ENCODE measurements around the gene CCDC183.
"Not testable (repeated sequence)": the region's sequence is repeated elsewhere in the genome, so short reads cannot be mapped to it uniquely, and the experiment has no call there.

Gene CCDC183

GRCh38 chr9:136799079-136799853, 3.1 kb downstream of the CCDC183 start:
- no peak for DNase-seq (ENCODE audit: low read depth)
- TF ChIP-seq CTCF (conservative IDR thresholded peaks at IDR 0.05; ENCODE audit: low read depth, low read length) = no peak
- H3K4me3 ChIP-seq (ENCODE audit: low read depth, low read length) = no peak overlapping the region

- H3K4me3 ChIP-seq (ENCODE audit: low read depth, low read length) = no peak overlapping the region
- no peak for TF ChIP-seq CTCF (conservative IDR thresholded peaks at IDR 0.05; ENCODE audit: low read depth, low read length)
- DNase-seq (ENCODE audit: low read depth) = peak; percentile 62
Observed at GRCh38 chr9:136799854-136800657, 3.9 kb downstream of the CCDC183 start.

GRCh38 chr9:136802321-136802720, 6.2 kb downstream of the CCDC183 start:
- no peak for DNase-seq (ENCODE audit: low read depth)
- H3K4me3 ChIP-seq (ENCODE audit: low read depth, low read length) = no peak overlapping the region
- no peak for TF ChIP-seq CTCF (conservative IDR thresholded peaks at IDR 0.05; ENCODE audit: low read depth, low read length)

- not testable (repeated sequence) for H3K4me3 ChIP-seq (ENCODE audit: low read depth, low read length); DNase-seq (ENCODE audit: low read depth)
Observed at GRCh38 chr9:136803009-136803550, 6.9 kb downstream of the CCDC183 start.

GRCh38 chr9:136803551-136804508, 7.7 kb downstream of the CCDC183 start:
- TF ChIP-seq CTCF (conservative IDR thresholded peaks at IDR 0.05; ENCODE audit: low read depth, low read length) = no peak
- no peak overlapping the region for H3K4me3 ChIP-seq (ENCODE audit: low read depth, low read length)
- no peak for DNase-seq (ENCODE audit: low read depth)

GRCh38 chr9:136804509-136805206, 8.5 kb downstream of the CCDC183 start:
- no peak for DNase-seq (ENCODE audit: low read depth)
- TF ChIP-seq CTCF (conservative IDR thresholded peaks at IDR 0.05; ENCODE audit: low read depth, low read length) = no peak
- no peak overlapping the region for H3K4me3 ChIP-seq (ENCODE audit: low read depth, low read length)
